HG02840 (cell line): ENCODE results near the gene MESP2.

ENCODE experiments used
- ATAC-seq: cut with Tn5 transposase; IDR thresholded peaks from one replicate; pipeline ENCODE4 v1.9.1; 2021; ENCODE audit warnings: mild to moderate bottlenecking, moderate library complexity, moderate number of reproducible peaks; ENCODE audit not compliant: unreplicated experiment, low FRiP score

MESP2 gene

GRCh38 chr15:89812847-89813320 lies 36.8 kb downstream of the MESP2 start:
- no peak for ATAC-seq

- ATAC-seq: no peak
Measured at GRCh38 chr15:89813381-89814111, 37.4 kb downstream of the MESP2 start.

- no peak for ATAC-seq
Measured at GRCh38 chr15:89814112-89814742, 38.1 kb downstream of the MESP2 start.

GRCh38 chr15:89815769-89816168 lies 39.6 kb downstream of the MESP2 start:
- ATAC-seq: no peak

DNA sequence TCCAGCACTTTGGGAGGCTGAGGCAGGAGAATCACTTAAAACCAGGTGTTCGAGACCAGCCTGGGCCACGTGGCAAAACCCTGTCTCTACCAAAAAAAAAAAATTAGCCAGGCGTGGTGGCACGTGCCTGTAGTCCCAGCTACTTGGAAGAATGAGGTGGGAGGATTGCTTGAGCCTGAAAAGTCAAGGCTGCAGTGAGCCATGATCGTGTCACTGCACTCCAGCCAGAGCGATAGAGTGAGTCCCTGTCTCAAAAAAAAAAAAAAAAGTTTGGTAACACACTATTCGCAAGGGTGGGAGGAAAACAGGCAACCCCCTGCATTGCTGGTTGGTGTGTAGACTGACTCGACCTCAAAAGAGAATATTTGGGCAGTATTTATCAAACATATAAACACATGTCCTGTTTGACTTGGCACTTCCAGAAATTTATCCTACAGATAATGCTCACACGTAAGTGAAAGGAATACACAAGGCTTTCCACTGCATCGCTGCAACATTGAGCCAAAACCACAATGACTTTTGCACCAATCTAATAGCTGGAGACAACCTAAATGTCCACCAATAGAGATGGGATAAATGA lies 41.7 kb downstream of the MESP2 start:
- no peak for ATAC-seq

- no peak for ATAC-seq
Measured at GRCh38 chr15:89818287-89818686, 42.2 kb downstream of the MESP2 start.

DNA sequence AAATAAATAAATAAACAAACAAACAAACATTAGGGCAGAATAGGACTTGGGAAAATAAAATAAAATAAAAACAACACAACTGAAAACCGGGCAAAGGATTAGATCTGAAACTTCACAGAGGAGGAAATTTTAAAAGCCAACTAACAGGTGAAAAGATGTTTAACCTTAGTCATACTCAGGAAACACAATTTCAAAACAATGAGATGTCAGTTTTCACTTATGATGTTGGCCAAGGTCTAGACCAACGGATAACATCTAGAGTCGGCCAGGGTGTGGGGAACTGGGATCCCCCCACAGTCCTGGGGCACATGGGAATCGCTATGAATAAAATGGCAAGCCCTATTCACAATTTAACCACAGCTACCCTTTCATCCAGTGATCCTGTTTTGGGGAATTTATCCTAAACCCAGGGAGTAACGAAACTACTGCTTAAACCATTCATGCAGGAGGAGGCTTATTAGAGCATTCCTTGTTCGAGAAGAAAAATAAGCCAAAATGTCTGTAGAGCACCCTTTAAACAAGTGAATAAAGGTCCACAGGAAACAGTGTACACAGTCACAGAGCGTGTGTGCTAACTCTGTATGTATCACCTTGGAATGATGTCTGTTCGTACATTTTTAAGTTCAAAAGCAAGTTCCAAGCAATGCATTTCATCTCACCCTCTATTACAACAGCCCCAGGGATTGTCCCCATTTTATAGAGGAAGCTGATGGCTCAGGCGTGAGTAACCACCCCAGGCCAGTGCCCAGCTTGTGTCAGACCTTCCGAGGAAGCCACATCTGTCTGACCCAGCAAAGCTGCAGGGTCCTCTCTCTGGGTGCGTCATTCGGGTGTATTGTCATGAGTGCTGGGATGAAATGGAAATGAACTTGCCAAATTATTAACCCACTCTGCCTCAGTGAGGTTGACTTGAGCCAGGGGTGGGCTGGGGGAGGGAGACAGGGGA lies 44.8 kb downstream of the MESP2 start:
- no peak for ATAC-seq

GRCh38 chr15:89822026-89822425 lies 45.9 kb downstream of the MESP2 start:
- no peak for ATAC-seq

DNA sequence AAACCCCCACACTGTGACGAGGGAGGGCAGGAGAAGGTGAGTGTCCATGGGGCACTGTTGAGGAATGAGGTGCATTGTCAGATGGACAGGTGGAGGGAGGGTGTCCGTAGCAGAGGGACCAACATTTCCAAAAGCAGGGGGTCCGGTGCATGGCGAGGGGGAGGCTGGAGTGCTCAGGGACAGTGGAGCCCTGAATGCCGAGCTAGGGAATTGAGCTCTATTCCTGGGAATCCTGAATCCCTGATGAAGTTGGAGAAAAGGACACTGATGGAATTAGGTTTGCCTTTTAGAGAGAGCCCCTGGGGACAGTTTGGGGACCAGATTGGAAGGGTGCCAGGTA lies 46.4 kb downstream of the MESP2 start:
- ATAC-seq: no peak

DNA sequence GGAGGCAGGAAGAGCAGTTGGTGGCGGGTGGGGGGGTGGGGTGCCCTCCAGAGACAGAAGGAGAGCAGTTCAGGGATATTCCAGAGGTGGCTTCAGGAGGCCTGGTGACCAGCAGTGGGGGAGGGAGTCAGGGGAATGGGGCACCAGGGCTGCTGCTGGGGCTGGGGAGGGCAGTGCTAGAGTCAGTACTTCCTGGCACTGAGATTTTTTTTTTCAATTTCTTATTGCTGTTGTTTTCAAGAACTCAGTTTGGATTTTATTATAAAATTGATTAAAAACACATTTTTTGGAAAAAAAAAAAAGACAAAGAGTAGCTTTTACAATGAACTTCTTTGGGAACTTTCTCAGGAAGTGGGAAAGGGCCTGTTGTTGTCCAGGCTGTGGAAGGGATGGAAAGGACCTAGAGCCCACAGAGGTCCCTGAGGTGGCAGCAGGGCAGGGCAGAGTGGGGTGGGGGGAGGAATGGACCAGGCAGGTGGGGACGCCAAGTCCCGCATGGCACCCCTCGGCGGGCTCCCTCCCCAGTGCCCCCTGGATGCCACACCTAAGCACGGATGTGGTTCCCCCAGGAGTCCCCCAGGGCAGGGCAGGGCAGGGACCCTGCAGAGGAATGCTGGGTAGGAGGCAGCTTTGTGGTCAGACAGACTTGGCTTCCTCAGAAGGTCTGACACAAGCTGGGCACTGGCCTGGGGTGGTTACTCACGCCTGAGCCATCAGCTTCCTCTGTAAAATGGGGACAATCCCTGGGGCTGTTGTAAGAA lies 47.0 kb downstream of the MESP2 start:
- no peak for ATAC-seq

DNA sequence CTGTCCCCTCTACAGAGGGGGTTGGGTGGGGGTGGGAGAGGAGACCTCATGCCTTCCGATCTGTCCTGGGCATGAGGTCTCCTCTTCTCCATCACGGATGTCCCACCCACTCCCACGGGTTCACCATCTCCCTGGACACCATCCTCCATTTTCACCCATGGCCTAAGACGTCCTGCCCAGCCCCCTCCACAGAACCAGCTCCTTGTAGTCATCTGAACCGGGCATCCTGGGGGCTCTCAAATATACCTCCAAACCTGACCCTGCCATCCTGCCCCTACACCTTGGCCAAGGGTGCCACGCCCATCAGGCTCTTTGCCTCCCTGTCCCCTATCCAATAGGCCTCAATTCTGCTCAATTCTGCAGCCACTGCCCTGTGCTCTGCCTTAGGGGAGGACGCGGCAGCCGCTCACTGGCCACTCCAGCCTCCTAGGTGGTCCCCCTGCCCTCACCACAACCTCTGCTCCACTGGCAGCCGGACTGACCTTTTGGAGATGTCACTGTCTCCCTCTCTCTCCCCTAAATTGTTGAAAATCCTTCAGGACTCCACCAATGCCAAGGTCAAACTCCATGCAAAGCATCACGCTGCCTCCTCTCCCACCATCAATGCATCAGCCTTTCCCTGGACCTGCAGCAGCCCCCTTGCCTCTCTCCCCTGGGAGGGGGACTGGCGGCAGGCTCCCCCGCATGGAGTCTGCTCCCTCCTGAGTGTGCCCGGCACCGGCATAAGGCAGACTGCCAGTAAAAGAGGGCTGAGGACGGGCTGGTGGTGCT lies 47.9 kb downstream of the MESP2 start:
- no peak for ATAC-seq

DNA sequence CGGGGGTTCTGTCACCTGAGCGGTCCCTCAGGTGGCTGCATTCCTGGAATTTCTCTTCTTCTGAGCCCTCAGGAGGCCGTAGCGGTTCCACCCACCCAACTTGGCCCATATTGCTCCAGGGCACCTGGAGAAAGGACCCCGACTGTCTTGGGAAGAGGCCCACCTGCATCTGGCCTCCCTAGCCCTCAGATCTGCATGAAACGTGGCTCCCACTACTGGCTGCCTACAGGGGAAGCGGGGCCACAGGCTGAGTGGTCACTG lies 48.4 kb downstream of the MESP2 start:
- ATAC-seq: no peak

DNA sequence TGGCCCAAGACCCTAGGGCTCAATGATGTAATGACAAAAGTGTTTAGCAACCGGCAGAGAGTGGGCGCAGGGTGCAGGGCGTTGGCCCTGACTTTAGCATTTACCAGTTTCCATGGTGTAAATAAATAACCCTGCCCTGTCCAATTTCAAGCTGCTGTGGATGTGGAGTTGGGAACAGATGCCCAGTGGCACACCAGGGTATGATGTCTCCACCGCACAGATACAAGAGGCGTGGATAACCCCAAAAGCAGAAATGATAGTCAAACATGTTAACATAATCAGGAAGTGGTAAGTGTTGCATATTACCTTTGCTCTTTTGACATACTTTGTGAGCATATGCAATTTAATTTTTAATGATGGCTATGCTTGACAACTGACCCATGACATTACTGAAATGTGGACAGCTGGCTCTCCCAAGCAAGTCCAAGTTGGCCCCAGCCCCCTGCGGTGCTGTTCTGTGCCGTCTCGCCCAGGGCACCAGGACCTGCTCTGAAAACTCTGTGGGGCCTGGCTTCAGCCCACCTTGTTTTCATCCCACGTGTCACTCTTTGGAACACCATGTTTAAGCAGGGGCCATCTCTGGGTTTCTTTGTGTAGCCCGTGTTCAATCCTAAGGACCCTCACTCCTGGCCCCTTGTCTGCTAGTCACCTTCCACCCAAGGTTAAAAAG lies 49.3 kb downstream of the MESP2 start:
- no peak for ATAC-seq

- ATAC-seq: no peak
Measured at GRCh38 chr15:89826671-89827655, 50.8 kb downstream of the MESP2 start.

GRCh38 chr15:89827829-89828228 lies 51.7 kb downstream of the MESP2 start:
- no peak for ATAC-seq
